GM12878 (cell line): ENCODE data around the gene LITAF. TPM values are rescaled to one million over a fixed set of nuclear protein-coding genes. Genes with fewer than 3 reads are reported as not detected.

ENCODE experiments used
- ATAC-seq: fragments of 200-7000 bp; cut with Tn5 transposase; 3 replicates; pipeline ENCODE4 v1.9.1; 2020; ENCODE audit warnings: mild to moderate bottlenecking, moderate library complexity
- BruUV-seq: library from RNA; stranded (reverse); fragments of 400-500 nt; replicated peaks from 2 replicates; lab custom pipeline; 2021; lab: Mats Ljungman, UMichigan
- CTCF ChIA-PET: fragments of 300-600 bp; sonication (Branson Sonifier 250); formaldehyde crosslinking; extraction: SDS; loops from one replicate; lab custom pipeline; 2021; ENCODE audit warnings: inconsistent platforms; lab: Yijun Ruan, JAX
- POLR2A ChIA-PET: fragments of 350-600 bp; formaldehyde crosslinking; extraction: SDS; loops from one replicate; lab custom pipeline; 2021; ENCODE audit warnings: inconsistent platforms; lab: Charles Lee
- RAD21 ChIA-PET: fragments of 300-600 bp; sonication (Branson Sonifier 250); formaldehyde crosslinking; loops from one replicate; lab custom pipeline; 2023; ENCODE audit warnings: antibody characterized with exemption; ENCODE audit not compliant: unreplicated experiment; lab: Charles Lee
- SMC1A ChIA-PET: fragments of 300-600 bp; sonication (Branson Sonifier 250); formaldehyde crosslinking; loops from one replicate; lab custom pipeline; 2023; ENCODE audit not compliant: unreplicated experiment, uncharacterized antibody; lab: Charles Lee
- DNase-seq: peaks from one replicate; pipeline ENCODE4 v3.0.0-alpha.2; 2011; ENCODE audit warnings: low read depth, low spot score
- FAIRE-seq: peaks from 3 replicates; lab custom pipeline; 2011; peaks lifted over from hg19 to GRCh38; lab: Jason Lieb, UNC
- H2AFZ ChIP-seq: 2 replicates; pipeline ENCODE4 v1.6.0; 2011; ENCODE audit warnings: low read depth, low read length, control low read depth; ENCODE audit not compliant: control insufficient read depth
- H3K27ac ChIP-seq: 2 replicates; pipeline ENCODE4 v1.5.1; 2011; ENCODE audit warnings: control low read depth; ENCODE audit not compliant: control insufficient read depth, insufficient read depth
- H3K27me3 ChIP-seq, 2 experiments: replicated peaks in 1 of 2; 2 replicates each; pipeline versions ENCODE4 v1.6.0 to v1.6.1; 2011; ENCODE audit warnings: low read length in 1 of 2; ENCODE audit not compliant: control insufficient read depth in 2 of 2, insufficient read depth in 2 of 2
- H3K36me3 ChIP-seq, 2 experiments: 2 replicates each; pipeline ENCODE4 v1.5.1; 2011; ENCODE audit warnings: low read length in 1 of 2; ENCODE audit not compliant: control insufficient read depth in 2 of 2, insufficient read depth in 2 of 2
- H3K4me1 ChIP-seq: 2 replicates; pipeline ENCODE4 v1.6.1; 2011; ENCODE audit warnings: mild to moderate bottlenecking, low read length, moderate library complexity, mixed read lengths; ENCODE audit not compliant: control insufficient read depth, insufficient read depth
- H3K4me2 ChIP-seq: 2 replicates; pipeline ENCODE4 v1.6.0; 2011; ENCODE audit warnings: control low read depth; ENCODE audit not compliant: control insufficient read depth, insufficient read depth
- H3K4me3 ChIP-seq: fragments of 200-600 bp; sonication (generic); 2 replicates; pipeline ENCODE4 v1.5.1; 2016
- H3K79me2 ChIP-seq: 2 replicates; pipeline ENCODE4 v1.6.0; 2011; ENCODE audit warnings: low read length; ENCODE audit not compliant: control insufficient read depth, insufficient read depth
- H3K9ac ChIP-seq: 2 replicates; pipeline ENCODE4 v1.8.0; 2011; ENCODE audit warnings: low read length, control low read depth, mixed read lengths; ENCODE audit not compliant: control insufficient read depth, insufficient read depth
- H3K9me3 ChIP-seq: replicated peaks from 3 replicates; pipeline ENCODE4 v1.5.1; 2011; ENCODE audit warnings: mild to moderate bottlenecking, low read length; ENCODE audit not compliant: control insufficient read depth, insufficient read depth
- H4K20me1 ChIP-seq: 2 replicates; pipeline ENCODE4 v1.6.0; 2011; ENCODE audit not compliant: control insufficient read depth, insufficient read depth
- BMI1 ChIP-seq: fragments of 450-650 bp; IDR thresholded peaks from 2 replicates; pipeline ENCODE4 v1.6.1; 2016; ENCODE audit warnings: mild to moderate bottlenecking, moderate library complexity, borderline replicate concordance
- NFIC ChIP-seq: IDR thresholded peaks from 2 replicates; pipeline ENCODE4 v1.6.1; 2012; ENCODE audit warnings: low read depth, mild to moderate bottlenecking, inconsistent platforms, low read length, moderate library complexity
- NR2C1 ChIP-seq: fragments of 450-650 bp; IDR thresholded peaks from 2 replicates; pipeline ENCODE4 v1.6.1; 2017; ENCODE audit warnings: antibody characterized with exemption, mild to moderate bottlenecking, moderate library complexity
- NR2F1 ChIP-seq: fragments of 450-650 bp; conservative IDR thresholded peaks from 2 replicates; pipeline ENCODE4 v1.6.1; 2017; ENCODE audit warnings: mild to moderate bottlenecking
- PAX5 ChIP-seq: IDR thresholded peaks from 2 replicates; pipeline ENCODE4 v1.6.1; 2011; ENCODE audit warnings: low read depth, low read length, borderline replicate concordance
- RB1 ChIP-seq: fragments of 450-650 bp; formaldehyde crosslinking; IDR thresholded peaks from 2 replicates; pipeline ENCODE4 v1.6.1; 2017; ENCODE audit warnings: mild to moderate bottlenecking, borderline replicate concordance
- ZNF24 ChIP-seq: fragments of 450-650 bp; IDR thresholded peaks from 2 replicates; pipeline ENCODE4 v1.6.1; 2017; ENCODE audit warnings: antibody characterized with exemption, mild to moderate bottlenecking
- WGBS: methylation state at CpG from one replicate; pipeline ENCODE4 v1.1.6; 2016; ENCODE audit warnings: low lambda C conversion rate; ENCODE audit not compliant: insufficient replicate concordance, insufficient coverage; ENCODE audit errors: missing lambda C conversion rate; 5-methylcytosine and 5-hydroxymethylcytosine counted together
- in situ Hi-C: fragments of 300-500 bp; cut with MboI; formaldehyde crosslinking; loops from 9 replicates; pipeline ENCODE4 v1.14.3; 2018; ENCODE audit warnings: mixed read lengths
- intact Hi-C: fragments of 100-400 bp; cut with micrococcal nuclease; formaldehyde crosslinking; loops from one replicate; pipeline ENCODE4 v1.14.2; 2022; ENCODE audit not compliant: unreplicated experiment
- polyA plus RNA-seq, 11 experiments: library from polyadenylated mRNA; depleted of rRNA in 4 of 11; unstranded in 6 of 11; stranded (reverse) in 5 of 11; fragments of >200 nt; fragmentation: Nextera tagmentation in 4 of 11; fragmentation: Illumina TruSeq in 1 of 11; extraction: Ambion mirVana in 4 of 11; extraction: Trizol in 1 of 11; gene quantifications; 1 replicate in 1 of 11; 2 replicates in 10 of 11; pipeline versions ENCODE4 v1.2.1 to v1.2.3, GENCODE V29; 2011 to 2016; ENCODE audit warnings: inconsistent platforms in 2 of 11, missing spikeins in 2 of 11, low read depth in 1 of 11
- total RNA-seq, 4 experiments: library from RNA; depleted of rRNA in 3 of 4; stranded (reverse); fragments of >200 nt in 3 of 4; fragmentation: Illumina TruSeq in 1 of 4; extraction: Trizol in 1 of 4; gene quantifications; 2 replicates each; pipeline versions ENCODE4 v1.2.1 to v1.2.3, GENCODE V29; 2013 to 2021

The LITAF gene
- total and polyA plus RNA-seq, 10 of the 15 experiments (the other 5 are each of a cell fraction or from before 2014, with no cell fraction given) = 99.2 to 211 (median 147) TPM

- no peaks in the 10 kb centered on the region for H3K4me1 ChIP-seq
- 59% methylated on average over 4 of the region's 5 CpGs for WGBS
- POLR2A ChIA-PET = no interaction called here
- SMC1A ChIA-PET = interaction anchor here (0.6 to 4.3 kb wide), 7 partner anchors 43 to 325 kb away, joined by 3 to 52 read pairs (median 7); no protein-coding TSS in a partner anchor
- no peak for ATAC-seq
- no peak overlapping the region for H3K4me3 ChIP-seq
- H2AFZ ChIP-seq = no peak overlapping the region
- H3K9me3 ChIP-seq = no peaks in the 10 kb centered on the region
- intact Hi-C loops (loop anchor here (2.0 to 5.0 kb wide), 3 partner anchors 49 to 181 kb away; no protein-coding TSS in a partner anchor), in situ Hi-C loops (loop anchor here (5.0 to 25.0 kb wide), 3 partner anchors 109 to 279 kb away; no protein-coding TSS in a partner anchor)
- H3K36me3 ChIP-seq = no peaks in the 10 kb centered on the region
- no peaks in the 10 kb centered on the region for H3K79me2 ChIP-seq
- TF ChIP-seq NR2F1 (peak; percentile 70; the same call in 1 of the 2 replicates), RB1 (no peak), NFIC (no peak), BMI1 (no peak), NR2C1 (0 out of 2 replicates have a peak, but pooled peaks have one; percentile 16), ZNF24 (no peak), PAX5 (no peak)
- CTCF ChIA-PET = interaction anchor here (1.4 to 4.5 kb wide), 7 partner anchors 89 to 181 kb away, joined by 3 to 99 read pairs (median 26); no protein-coding TSS in a partner anchor
- H3K27me3 ChIP-seq = no peaks in the 10 kb centered on the region; a peak in 1 of 4 replicates
- H3K9ac ChIP-seq = no peak overlapping the region
- no TSS peak for BruUV-seq
- H3K27ac ChIP-seq = no peak overlapping the region
- H4K20me1 ChIP-seq = no peaks in the 10 kb centered on the region; the same call in 1 of the 2 replicates
- RAD21 ChIA-PET = interaction anchor here (2.1 kb wide), 1 partner anchor 107 kb away, joined by 13 read pairs; no protein-coding TSS in a partner anchor
- FAIRE-seq = no peak
- no peak overlapping the region for H3K4me2 ChIP-seq
- DNase-seq = no peak
These were observed 53.1 kb downstream of the LITAF start for GRCh38 chr16:11533588-11533987.
